ENCODE measurements around the gene IDNK. TPM values are rescaled to one million over a fixed set of nuclear protein-coding genes. Genes with fewer than 3 reads are reported as not detected.
"Not testable (repeated sequence)": the region's sequence is repeated elsewhere in the genome, so short reads cannot be mapped to it uniquely, and the experiment has no call there.

The IDNK gene
- total RNA-seq, 1 donor from 2014 or later: 4.3 TPM

GRCh38 chr9:83601463-83601862 is 21.5 kb upstream of the IDNK start:
- no peak for TF ChIP-seq CTCF (IDR thresholded peaks at IDR 0.05)
- Mint-ChIP-seq H3K36me3 (ENCODE audit: unreplicated experiment) (no peaks in the 10 kb centered on the region), H3K4me1 (ENCODE audit: unreplicated experiment) (no peaks in the 10 kb centered on the region), H3K9me3 (ENCODE audit: unreplicated experiment) (no peaks in the 10 kb centered on the region), H3K27me3 (ENCODE audit: unreplicated experiment) (peaks cover 9% of the 10 kb centered on the region), H3K27ac (ENCODE audit: unreplicated experiment) (no peak overlapping the region), H3K4me3 (ENCODE audit: unreplicated experiment) (no peak overlapping the region)
- no peak for DNase-seq (ENCODE audit: extremely low spot score, unreplicated experiment)

GRCh38 chr9:83607620-83608019 is 15.3 kb upstream of the IDNK start:
- H3K4me3 Mint-ChIP-seq (ENCODE audit: unreplicated experiment); H3K36me3 Mint-ChIP-seq (ENCODE audit: unreplicated experiment); H3K27me3 Mint-ChIP-seq (ENCODE audit: unreplicated experiment); DNase-seq (ENCODE audit: extremely low spot score, unreplicated experiment); H3K9me3 Mint-ChIP-seq (ENCODE audit: unreplicated experiment); H3K27ac Mint-ChIP-seq (ENCODE audit: unreplicated experiment): not testable (repeated sequence)
- H3K4me1 Mint-ChIP-seq (ENCODE audit: unreplicated experiment): peaks cover 12% of the 10 kb centered on the region

- Mint-ChIP-seq H3K27me3 (ENCODE audit: unreplicated experiment) (peaks cover 10% of the 10 kb centered on the region), H3K4me1 (ENCODE audit: unreplicated experiment) (peaks cover 12% of the 10 kb centered on the region)
Measured at GRCh38 chr9:83613298-83613697, 9.6 kb upstream of the IDNK start.

GRCh38 chr9:83617299-83617698 is 5.6 kb upstream of the IDNK start:
- no peak for TF ChIP-seq CTCF (IDR thresholded peaks at IDR 0.05)
- H3K4me3 Mint-ChIP-seq (ENCODE audit: unreplicated experiment): no peak overlapping the region
- no peaks in the 10 kb centered on the region for H3K36me3 Mint-ChIP-seq (ENCODE audit: unreplicated experiment)
- DNase-seq (ENCODE audit: extremely low spot score, unreplicated experiment): no peak
- no peak overlapping the region for H3K27ac Mint-ChIP-seq (ENCODE audit: unreplicated experiment)
- H3K9me3 Mint-ChIP-seq (ENCODE audit: unreplicated experiment): no peaks in the 10 kb centered on the region
- H3K4me1 Mint-ChIP-seq (ENCODE audit: unreplicated experiment): peaks cover 2% of the 10 kb centered on the region
- H3K27me3 Mint-ChIP-seq (ENCODE audit: unreplicated experiment): peaks cover 11% of the 10 kb centered on the region

More at GRCh38 chr9:83613298-83613697, 9.6 kb upstream of the IDNK start:
- H3K27ac Mint-ChIP-seq (ENCODE audit: unreplicated experiment); H3K4me3 Mint-ChIP-seq (ENCODE audit: unreplicated experiment); DNase-seq (ENCODE audit: extremely low spot score, unreplicated experiment); H3K36me3 Mint-ChIP-seq (ENCODE audit: unreplicated experiment); H3K9me3 Mint-ChIP-seq (ENCODE audit: unreplicated experiment): not testable (repeated sequence)

GRCh38 chr9:83620841-83621636 is 1.9 kb upstream of the IDNK start:
- H3K4me3 Mint-ChIP-seq (ENCODE audit: unreplicated experiment): peak overlapping the region; percentile 24
- peaks cover 17% of the 10 kb centered on the region for H3K4me1 Mint-ChIP-seq (ENCODE audit: unreplicated experiment)
- H3K9me3 Mint-ChIP-seq (ENCODE audit: unreplicated experiment): no peaks in the 10 kb centered on the region
- H3K36me3 Mint-ChIP-seq (ENCODE audit: unreplicated experiment): no peaks in the 10 kb centered on the region
- no peak for DNase-seq (ENCODE audit: extremely low spot score, unreplicated experiment)
- H3K27ac Mint-ChIP-seq (ENCODE audit: unreplicated experiment): no peak overlapping the region
- peaks cover 7% of the 10 kb centered on the region for H3K27me3 Mint-ChIP-seq (ENCODE audit: unreplicated experiment)
- peak; percentile 67 for TF ChIP-seq CTCF (IDR thresholded peaks at IDR 0.05)

- peak overlapping the region; percentile 87 for H3K4me3 Mint-ChIP-seq (ENCODE audit: unreplicated experiment)
- peaks cover 7% of the 10 kb centered on the region for H3K27me3 Mint-ChIP-seq (ENCODE audit: unreplicated experiment)
- no peaks in the 10 kb centered on the region for H3K36me3 Mint-ChIP-seq (ENCODE audit: unreplicated experiment)
- peak overlapping the region; percentile 81 for H3K27ac Mint-ChIP-seq (ENCODE audit: unreplicated experiment)
- no peaks in the 10 kb centered on the region for H3K9me3 Mint-ChIP-seq (ENCODE audit: unreplicated experiment)
- peak; percentile 88 for DNase-seq (ENCODE audit: extremely low spot score, unreplicated experiment)
- peaks cover 17% of the 10 kb centered on the region for H3K4me1 Mint-ChIP-seq (ENCODE audit: unreplicated experiment)
- no peak for TF ChIP-seq CTCF (IDR thresholded peaks at IDR 0.05)
Measured at GRCh38 chr9:83622433-83622938, 457 bp upstream of the IDNK start.
